ENCODE measurements around the gene VAMP4.
"Not testable (repeated sequence)": the region's sequence is repeated elsewhere in the genome, so short reads cannot be mapped to it uniquely, and the experiment has no call there.

DNA sequence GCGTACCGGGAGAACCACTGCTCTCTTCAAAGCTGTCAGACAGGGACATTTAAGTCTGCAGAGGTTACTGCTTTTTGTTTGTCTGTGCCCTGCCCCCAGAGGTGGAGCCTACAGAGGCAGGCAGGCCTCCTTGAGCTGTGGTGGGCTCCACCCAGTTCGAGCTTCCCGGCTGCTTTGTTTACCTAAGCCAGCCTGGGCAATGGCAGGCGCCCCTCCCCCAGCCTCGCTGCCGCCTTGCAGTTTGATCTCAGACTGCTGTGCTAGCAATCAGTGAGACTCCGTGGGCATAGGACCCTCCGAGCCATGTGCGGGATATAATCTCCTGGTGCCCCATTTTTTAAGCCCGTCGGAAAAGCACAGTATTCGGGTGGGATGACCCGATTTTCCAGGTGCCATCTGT lies 46.1 kb downstream of the VAMP4 start:
- TF ChIP-seq, protein P1, sequence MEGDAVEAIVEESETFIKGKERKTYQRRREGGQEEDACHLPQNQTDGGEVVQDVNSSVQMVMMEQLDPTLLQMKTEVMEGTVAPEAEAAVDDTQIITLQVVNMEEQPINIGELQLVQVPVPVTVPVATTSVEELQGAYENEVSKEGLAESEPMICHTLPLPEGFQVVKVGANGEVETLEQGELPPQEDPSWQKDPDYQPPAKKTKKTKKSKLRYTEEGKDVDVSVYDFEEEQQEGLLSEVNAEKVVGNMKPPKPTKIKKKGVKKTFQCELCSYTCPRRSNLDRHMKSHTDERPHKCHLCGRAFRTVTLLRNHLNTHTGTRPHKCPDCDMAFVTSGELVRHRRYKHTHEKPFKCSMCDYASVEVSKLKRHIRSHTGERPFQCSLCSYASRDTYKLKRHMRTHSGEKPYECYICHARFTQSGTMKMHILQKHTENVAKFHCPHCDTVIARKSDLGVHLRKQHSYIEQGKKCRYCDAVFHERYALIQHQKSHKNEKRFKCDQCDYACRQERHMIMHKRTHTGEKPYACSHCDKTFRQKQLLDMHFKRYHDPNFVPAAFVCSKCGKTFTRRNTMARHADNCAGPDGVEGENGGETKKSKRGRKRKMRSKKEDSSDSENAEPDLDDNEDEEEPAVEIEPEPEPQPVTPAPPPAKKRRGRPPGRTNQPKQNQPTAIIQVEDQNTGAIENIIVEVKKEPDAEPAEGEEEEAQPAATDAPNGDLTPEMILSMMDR (IDR thresholded peaks at IDR 0.05), result not testable (repeated sequence)
- not testable (repeated sequence) for TF ChIP-seq ZFX (IDR thresholded peaks at IDR 0.05; ENCODE audit: borderline replicate concordance)
